Measurements from ENCODE around the gene MXD1. TPM values are rescaled to one million over a fixed set of nuclear protein-coding genes. Genes with fewer than 3 reads are reported as not detected.

Gene MXD1
- total RNA-seq, 3 donors from 2014 or later: 98.6 to 202 (median 122) TPM

- DNase-seq: peak in 2 of 3 donors; percentile 12 to 28
- no peak for ATAC-seq
- H3K4me1 ChIP-seq (ENCODE audit: low read depth): no peaks in the 10 kb centered on the region
- intact Hi-C loops (cut with DNase I, micrococcal nuclease): no loop called here
- no peaks in the 10 kb centered on the region for H3K9me3 ChIP-seq
- no peak for TF ChIP-seq CTCF (IDR thresholded peaks at IDR 0.05)
- no peaks in the 10 kb centered on the region for H3K36me3 ChIP-seq (ENCODE audit: low read depth)
- H3K4me3 ChIP-seq: no peak overlapping the region
Observed at GRCh38 chr2:69969991-69970390, 55.1 kb downstream of the MXD1 start.

DNA sequence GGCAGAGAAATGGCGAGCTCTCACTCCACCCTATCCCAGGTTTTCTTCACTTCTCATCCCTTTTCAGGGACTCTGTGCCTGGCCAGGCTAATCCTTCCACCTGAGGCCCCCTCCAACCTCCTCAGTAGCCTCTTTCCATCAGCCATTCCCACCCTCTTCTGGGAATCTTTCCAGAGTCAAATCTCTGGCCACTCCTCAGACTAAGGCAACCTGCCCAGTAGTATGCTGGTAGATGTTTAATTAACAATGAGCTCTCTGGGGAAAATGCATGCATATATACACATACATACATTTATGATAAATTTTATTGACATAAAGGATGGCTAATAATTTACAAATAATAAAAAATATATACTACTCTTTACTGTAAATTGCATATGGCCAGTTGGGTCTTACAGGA is 57.9 kb downstream of the MXD1 start:
- Histone ChIP-seq H3K36me3 (ENCODE audit: low read depth) (no peaks in the 10 kb centered on the region), H3K9me3 (no peaks in the 10 kb centered on the region), H3K4me1 (ENCODE audit: low read depth) (no peaks in the 10 kb centered on the region), H3K4me3 (no peak overlapping the region)
- intact Hi-C loops (cut with DNase I, micrococcal nuclease): no loop called here
- TF ChIP-seq CTCF (IDR thresholded peaks at IDR 0.05): no peak
- DNase-seq: no peak
- no peak for ATAC-seq

- Histone ChIP-seq H3K9me3 (no peaks in the 10 kb centered on the region), H3K36me3 (ENCODE audit: low read depth) (no peaks in the 10 kb centered on the region), H3K4me3 (no peak overlapping the region), H3K4me1 (ENCODE audit: low read depth) (no peaks in the 10 kb centered on the region)
- no peak for TF ChIP-seq CTCF (IDR thresholded peaks at IDR 0.05)
- ATAC-seq (peak; percentile 69), DNase-seq (peak in 2 of 3 donors; percentile 20 to 38)
- intact Hi-C loops (cut with DNase I, micrococcal nuclease): no loop called here
Observed at GRCh38 chr2:69973335-69973735, 58.4 kb downstream of the MXD1 start.

DNA sequence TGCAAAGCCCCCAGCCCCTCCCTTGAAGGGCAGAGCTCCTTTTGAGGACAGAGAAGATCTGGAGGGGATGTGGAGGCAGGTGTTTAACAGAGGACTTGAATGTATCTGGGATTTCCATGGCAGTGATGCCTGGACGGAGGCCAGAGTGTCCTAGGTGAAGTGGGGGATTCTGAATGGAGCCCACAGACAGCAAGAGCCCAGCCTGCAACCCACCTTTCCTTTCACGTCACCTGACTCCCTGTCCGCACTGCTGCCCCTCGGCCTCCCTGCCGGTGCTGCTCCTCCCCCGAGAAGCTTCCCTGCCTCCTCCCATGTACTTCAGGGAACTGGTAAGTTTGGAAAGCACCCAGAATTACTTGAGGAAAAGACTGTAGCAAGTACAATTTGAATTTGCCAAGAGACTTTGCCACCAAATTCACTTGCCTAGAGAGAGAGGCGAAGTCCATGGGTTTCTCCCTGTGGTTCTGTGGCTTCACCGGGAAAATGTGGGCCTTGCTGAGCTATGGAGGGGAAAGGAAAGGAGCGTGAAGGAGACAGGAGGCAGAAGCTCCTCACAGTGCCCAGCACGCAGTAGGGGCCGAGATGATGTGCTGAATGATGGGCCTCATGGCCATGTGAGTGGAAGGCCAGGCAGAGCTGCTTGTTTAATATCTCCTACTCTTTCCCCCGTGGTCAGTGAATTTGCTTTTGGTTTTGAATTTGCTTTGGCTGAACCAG is 60.4 kb downstream of the MXD1 start:
- no peaks in the 10 kb centered on the region for H3K9me3 ChIP-seq
- peak in 1 of 3 donors; percentile 33 for DNase-seq
- ATAC-seq: no peak
- H3K4me1 ChIP-seq (ENCODE audit: low read depth): no peaks in the 10 kb centered on the region
- no peak for TF ChIP-seq CTCF (IDR thresholded peaks at IDR 0.05)
- intact Hi-C loops (cut with DNase I, micrococcal nuclease): no loop called here
- H3K36me3 ChIP-seq (ENCODE audit: low read depth): no peaks in the 10 kb centered on the region
- no peak overlapping the region for H3K4me3 ChIP-seq

DNA sequence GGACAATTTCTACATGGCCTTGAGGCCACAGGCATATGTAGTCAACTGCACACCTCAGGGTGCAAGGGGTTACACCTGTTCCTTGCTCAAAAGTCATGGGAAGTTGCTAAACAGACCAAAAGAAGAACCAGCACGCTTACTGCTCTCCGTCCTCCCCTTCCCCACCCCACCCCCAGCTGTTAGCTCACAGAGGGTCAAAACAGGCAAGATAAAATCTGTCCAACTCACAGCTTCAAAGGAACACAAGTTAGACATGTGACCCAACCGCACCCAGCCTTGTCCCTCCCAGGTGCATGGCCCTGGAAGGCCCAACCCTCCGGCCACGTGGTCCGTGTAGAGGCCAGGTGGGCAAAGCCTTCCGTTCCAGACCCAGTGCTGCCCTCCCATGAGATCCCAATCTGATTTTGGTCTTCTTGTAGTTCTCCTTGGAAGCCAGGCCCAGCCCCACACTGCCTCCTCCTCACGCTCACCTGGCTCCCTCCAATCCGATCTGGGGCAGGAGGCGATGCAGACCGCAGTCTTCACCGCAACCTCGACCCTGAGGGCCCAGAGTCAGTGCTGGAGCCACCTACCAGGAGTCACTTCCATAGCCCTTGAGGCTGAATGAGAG is 61.0 kb downstream of the MXD1 start:
- peak; percentile 49 for ATAC-seq
- peak in 1 of 3 donors; percentile 57 for DNase-seq
- H3K4me3 ChIP-seq: no peak overlapping the region
- H3K36me3 ChIP-seq (ENCODE audit: low read depth): no peaks in the 10 kb centered on the region
- no peaks in the 10 kb centered on the region for H3K4me1 ChIP-seq (ENCODE audit: low read depth)
- H3K9me3 ChIP-seq: no peaks in the 10 kb centered on the region
- no peak for TF ChIP-seq CTCF (IDR thresholded peaks at IDR 0.05)
- intact Hi-C loops (cut with DNase I, micrococcal nuclease): no loop called here
